Neural cell (in vitro differentiated cells): ENCODE measurements around the gene SPTBN1. TPM values are rescaled to one million over a fixed set of nuclear protein-coding genes. Genes with fewer than 3 reads are reported as not detected.

ENCODE experiments used
- H2AFZ ChIP-seq: fragments of 200-600, 300-800 bp; sonication (generic), shearing (Covaris generic); 2 replicates; pipeline ENCODE4 v1.6.0; 2014; ENCODE audit warnings: low read depth, mild to moderate bottlenecking, antibody characterized with exemption, low read length, moderate library complexity
- H3F3A ChIP-seq: fragments of 200-600 bp; shearing (Covaris generic); 2 replicates; pipeline ENCODE4 v1.6.1; 2016; ENCODE audit warnings: mild to moderate bottlenecking, moderate library complexity, mixed read lengths, antibody characterized with exemption, low read length; ENCODE audit not compliant: insufficient read depth, poor library complexity, severe bottlenecking
- H3K27ac ChIP-seq: fragments of 200-600, 300-800 bp; sonication (generic), shearing (Covaris generic); 2 replicates; pipeline ENCODE4 v1.5.1; 2014; ENCODE audit warnings: mild to moderate bottlenecking, low read length, moderate library complexity
- H3K27me3 ChIP-seq: fragments of 300-800, 200-600 bp; sonication (generic), shearing (Covaris generic); 2 replicates; pipeline ENCODE4 v1.6.0; 2014; ENCODE audit warnings: mild to moderate bottlenecking, low read depth, low read length, moderate library complexity; ENCODE audit not compliant: insufficient read depth
- H3K36me3 ChIP-seq: fragments of 300-800, 200-600 bp; sonication (generic), shearing (Covaris generic); 2 replicates; pipeline ENCODE4 v1.5.1; 2014; ENCODE audit warnings: mild to moderate bottlenecking, antibody characterized with exemption, low read length, moderate library complexity; ENCODE audit not compliant: insufficient read depth
- H3K4me2 ChIP-seq: fragments of 300-800, 200-600 bp; sonication (generic), shearing (Covaris generic); 2 replicates; pipeline ENCODE4 v1.6.0; 2014; ENCODE audit warnings: mild to moderate bottlenecking, low read length
- H3K4me3 ChIP-seq: fragments of 300-800, 200-600 bp; sonication (generic), shearing (Covaris generic); 2 replicates; pipeline ENCODE4 v1.5.1; 2014; ENCODE audit warnings: mild to moderate bottlenecking, low read length, moderate library complexity
- H3K79me2 ChIP-seq: fragments of 200-600 bp; shearing (Covaris generic); replicated peaks from 2 replicates; pipeline ENCODE4 v1.6.0; 2014; ENCODE audit warnings: mild to moderate bottlenecking, low read length, moderate library complexity; ENCODE audit not compliant: insufficient read depth
- H3K9ac ChIP-seq: fragments of 300-800, 200-600 bp; sonication (generic), shearing (Covaris generic); 2 replicates; pipeline ENCODE4 v1.6.1; 2016; ENCODE audit warnings: mild to moderate bottlenecking, low read length, mixed read lengths
- H3K9me2 ChIP-seq: fragments of 200-600 bp; shearing (Covaris generic); 2 replicates; pipeline ENCODE4 v1.6.1; 2016; ENCODE audit warnings: mild to moderate bottlenecking, low read length, mixed read lengths; ENCODE audit not compliant: insufficient read depth
- H3K9me3 ChIP-seq: fragments of 200-600, 300-800 bp; sonication (generic), shearing (Covaris generic); 2 replicates; pipeline ENCODE4 v1.6.1; 2016; ENCODE audit warnings: mild to moderate bottlenecking, mixed run types, low read length, moderate library complexity, mixed read lengths
- H4K20me1 ChIP-seq: fragments of 200-600 bp; shearing (Covaris generic); 2 replicates; pipeline ENCODE4 v1.6.1; 2016; ENCODE audit warnings: mild to moderate bottlenecking, mixed run types; ENCODE audit not compliant: insufficient read depth
- CTCF ChIP-seq: fragments of 450-650 bp; IDR thresholded peaks from 2 replicates; pipeline ENCODE4 v1.5.1; 2014; ENCODE audit warnings: antibody characterized with exemption, mild to moderate bottlenecking, moderate library complexity; ENCODE audit not compliant: poor library complexity, severe bottlenecking
- EP300 ChIP-seq: fragments of 450-650 bp; conservative IDR thresholded peaks from 2 replicates; pipeline ENCODE4 v1.6.1; 2014; ENCODE audit warnings: antibody characterized with exemption, mild to moderate bottlenecking, moderate library complexity; ENCODE audit not compliant: poor library complexity, severe bottlenecking
- EZH2 ChIP-seq: fragments of 200-600, 300-800 bp; shearing (Covaris generic), sonication (generic); IDR thresholded peaks from 2 replicates; pipeline ENCODE4 v1.6.1; 2014; ENCODE audit warnings: antibody characterized with exemption, low read length, borderline replicate concordance, mild to moderate bottlenecking; ENCODE audit not compliant: insufficient read depth, poor library complexity, severe bottlenecking
- MXI1 ChIP-seq: fragments of 450-650 bp; conservative IDR thresholded peaks from 2 replicates; pipeline ENCODE4 v1.6.1; 2014; ENCODE audit warnings: antibody characterized with exemption, mild to moderate bottlenecking; ENCODE audit not compliant: poor library complexity, severe bottlenecking
- POLR2AphosphoS5 ChIP-seq: IDR thresholded peaks from 2 replicates; pipeline ENCODE4 v1.6.1; 2012
- RAD21 ChIP-seq: fragments of 450-650 bp; conservative IDR thresholded peaks from 2 replicates; pipeline ENCODE4 v1.6.1; 2014; ENCODE audit warnings: antibody characterized with exemption, mild to moderate bottlenecking, moderate library complexity
- REST ChIP-seq: IDR thresholded peaks from 2 replicates; pipeline ENCODE4 v1.6.1; 2012; ENCODE audit warnings: borderline replicate concordance
- SMC3 ChIP-seq: fragments of 450-650 bp; conservative IDR thresholded peaks from 2 replicates; pipeline ENCODE4 v1.6.1; 2014; ENCODE audit warnings: antibody characterized with exemption, mild to moderate bottlenecking, moderate library complexity; ENCODE audit not compliant: poor library complexity
- TAF1 ChIP-seq: IDR thresholded peaks from 2 replicates; pipeline ENCODE4 v1.6.1; 2012; ENCODE audit warnings: low read depth
- polyA plus RNA-seq: library from polyadenylated mRNA; depleted of rRNA; stranded (reverse); fragments of >200 nt; gene quantifications from 2 replicates; pipeline ENCODE4 v1.2.3, GENCODE V29; 2014

The SPTBN1 gene
- polyA plus RNA-seq, 1 donor from 2014 or later = 92.1 TPM

- Histone ChIP-seq H3K9me2 (no peaks in the 10 kb centered on the region), H4K20me1 (no peaks in the 10 kb centered on the region), H3K9ac (no peak overlapping the region), H3K36me3 (no peaks in the 10 kb centered on the region), H3K27me3 (no peaks in the 10 kb centered on the region), H3K79me2 (no peaks in the 10 kb centered on the region), H2AFZ (no peak overlapping the region), H3K4me2 (no peak overlapping the region), H3F3A (no peaks in the 10 kb centered on the region), H3K27ac (no peak overlapping the region), H3K9me3 (no peaks in the 10 kb centered on the region), H3K4me3 (no peak overlapping the region)
- TF ChIP-seq RAD21 (no peak), TAF1 (no peak), EP300 (no peak)
Observed at GRCh38 chr2:54676656-54677055, 220.5 kb downstream of the SPTBN1 start.

GRCh38 chr2:54677476-54678265, 221.5 kb downstream of the SPTBN1 start:
- no peaks in the 10 kb centered on the region for H3K9me3 ChIP-seq
- TF ChIP-seq EP300 = no peak
- TF ChIP-seq MXI1 = no peak
- TF ChIP-seq TAF1 = no peak
- TF ChIP-seq POLR2AphosphoS5 = no peak
- no peak for TF ChIP-seq SMC3
- no peak for TF ChIP-seq EZH2
- TF ChIP-seq RAD21 = no peak
- no peak for TF ChIP-seq REST
- TF ChIP-seq CTCF = no peak
- no peak overlapping the region for H3K27ac ChIP-seq
- H3K36me3 ChIP-seq = no peaks in the 10 kb centered on the region
- H2AFZ ChIP-seq = no peak overlapping the region
- H3K4me3 ChIP-seq = no peak overlapping the region
- no peaks in the 10 kb centered on the region for H3K9me2 ChIP-seq
- H3K79me2 ChIP-seq = no peaks in the 10 kb centered on the region
- no peaks in the 10 kb centered on the region for H4K20me1 ChIP-seq
- no peak overlapping the region for H3K9ac ChIP-seq
- H3K4me2 ChIP-seq = no peak overlapping the region
- no peaks in the 10 kb centered on the region for H3F3A ChIP-seq
- H3K27me3 ChIP-seq = no peaks in the 10 kb centered on the region
